Fibroblast of lung (primary cell): ENCODE results near the gene CSTF2T.

Experiments used
- CTCF ChIP-seq, 2 donors: IDR thresholded peaks in 1 of 2; conservative IDR thresholded peaks in 1 of 2; 1 replicate in 1 of 2; 2 replicates in 1 of 2; pipeline ENCODE4 v1.5.1; 2011 to 2012; ENCODE audit warnings: low read length in 2 of 2, control low read depth in 1 of 2, inconsistent platforms in 1 of 2, low read depth in 1 of 2, mild to moderate bottlenecking in 1 of 2
- EZH2 ChIP-seq: IDR thresholded peaks from 2 replicates; pipeline ENCODE4 v1.5.1; 2012; ENCODE audit warnings: low read length, control low read depth, mild to moderate bottlenecking; ENCODE audit errors: missing control alignments

GRCh38 chr10:51656503-51656902 is 42.9 kb downstream of the CSTF2T start:
- no peak for TF ChIP-seq CTCF (conservative IDR thresholded peaks at IDR 0.05 in 1 of 2, IDR thresholded peaks at IDR 0.05 in 1 of 2; ENCODE audit: low read depth in 1 of 2, low read length in 2 of 2)
- TF ChIP-seq EZH2 = no peak
